A549 (cell line): ENCODE measurements around the gene CGREF1. TPM values are rescaled to one million over a fixed set of nuclear protein-coding genes. Genes with fewer than 3 reads are reported as not detected.

Experiments
- ATAC-seq, 2 experiments: fragments of 200-7000 bp in 1 of 2; fragments of >200 bp in 1 of 2; cut with Nextera tagmentation in 1 of 2; cut with Tn5 transposase in 1 of 2; 3 replicates each; pipeline versions ENCODE4 v1.8.0 to v1.9.1; 2018 to 2020; ENCODE audit warnings: mild to moderate bottlenecking in 1 of 2, moderate library complexity in 1 of 2
- CTCF ChIA-PET: fragments of 300-600 bp; sonication (Branson Sonifier 250); formaldehyde crosslinking; extraction: SDS; loops from one replicate; lab custom pipeline; 2021; ENCODE audit warnings: antibody characterized with exemption, inconsistent platforms; lab: Yijun Ruan, JAX
- POLR2A ChIA-PET: fragments of 350-600 bp; formaldehyde crosslinking; extraction: SDS; loops from one replicate; lab custom pipeline; 2021; ENCODE audit warnings: antibody characterized with exemption, inconsistent platforms; lab: Yijun Ruan, JAX
- DNase-seq, 2 experiments: peaks; one replicate each; pipeline versions ENCODE4 v3.0.0 to v3.0.0-alpha.2; 2011 to 2016; ENCODE audit warnings: low read depth in 1 of 2, low spot score in 1 of 2
- FAIRE-seq: peaks from 2 replicates; lab custom pipeline; 2011; peaks lifted over from hg19 to GRCh38; lab: Jason Lieb, UNC
- H3K27ac ChIP-seq, 2 experiments: fragments of >200 bp; sonication (Bioruptor Twin); formaldehyde crosslinking; 3 replicates each; pipeline ENCODE4 v1.5.1; 2016 to 2017
- H3K4me1 ChIP-seq: fragments of >200 bp; sonication (Bioruptor Twin); formaldehyde crosslinking; 3 replicates; pipeline ENCODE4 v1.6.1; 2016
- H3K4me2 ChIP-seq: fragments of >200 bp; sonication (Bioruptor Twin); formaldehyde crosslinking; 3 replicates; pipeline ENCODE4 v1.6.1; 2016
- H3K4me3 ChIP-seq: fragments of >200 bp; sonication (Bioruptor Twin); formaldehyde crosslinking; 3 replicates; pipeline ENCODE4 v1.5.1; 2016
- H3K9me3 ChIP-seq: fragments of >200 bp; sonication (Bioruptor Twin); formaldehyde crosslinking; 3 replicates; pipeline ENCODE4 v1.6.1; 2016
- ATOH8 ChIP-seq: fragments of 250-450 bp; sonication (Bioruptor Pico); IDR thresholded peaks from 2 replicates; pipeline ENCODE4 v1.5.0; 2020; ENCODE audit warnings: low read depth, mild to moderate bottlenecking, moderate library complexity
- BCL3 ChIP-seq: fragments of >200 bp; sonication (Bioruptor Twin); formaldehyde crosslinking; IDR thresholded peaks from 3 replicates; pipeline ENCODE4 v1.6.1; 2016
- BHLHE40 ChIP-seq: IDR thresholded peaks from 2 replicates; pipeline ENCODE4 v1.6.1; 2012; ENCODE audit warnings: low read depth, low read length, inconsistent platforms
- CBX8 ChIP-seq: fragments of 200-600 bp; sonication (generic); IDR thresholded peaks from 2 replicates; pipeline ENCODE4 v1.6.1; 2016
- CHD2 ChIP-seq: fragments of 150-350 bp; IDR thresholded peaks from 2 replicates; pipeline ENCODE4 v1.6.1; 2014; ENCODE audit warnings: low read length; ENCODE audit not compliant: partially characterized antibody
- E2F6 ChIP-seq: IDR thresholded peaks from 2 replicates; pipeline ENCODE4 v1.6.1; 2012; ENCODE audit warnings: low read depth, borderline replicate concordance
- FOSB ChIP-seq: fragments of 250-450 bp; sonication (Bioruptor Pico); IDR thresholded peaks from 2 replicates; pipeline ENCODE4 v1.5.0; 2020; ENCODE audit warnings: mild to moderate bottlenecking, moderate library complexity
- FOSL2 ChIP-seq, 2 experiments: fragments of 450-650 bp in 1 of 2; fragments of >200 bp in 1 of 2; sonication (Bioruptor Twin) in 1 of 2; formaldehyde crosslinking; IDR thresholded peaks; 2 replicates each; pipeline versions ENCODE4 v1.5.0 to v1.6.1; 2016 to 2020; ENCODE audit warnings: mild to moderate bottlenecking in 1 of 2, moderate library complexity in 1 of 2
- HES2 ChIP-seq: fragments of >200 bp; sonication (Bioruptor Twin); formaldehyde crosslinking; IDR thresholded peaks from 2 replicates; pipeline ENCODE4 v1.6.1; 2016
- JUN ChIP-seq, 2 experiments: fragments of >200 bp; sonication (Bioruptor Twin); formaldehyde crosslinking; IDR thresholded peaks; 2 replicates in 1 of 2; 3 replicates in 1 of 2; pipeline ENCODE4 v1.6.1; 2016 to 2017
- JUNB ChIP-seq: fragments of >200 bp; sonication (Bioruptor Twin); formaldehyde crosslinking; IDR thresholded peaks from 2 replicates; pipeline ENCODE4 v1.6.1; 2016
- PHF8 ChIP-seq: fragments of 200-600 bp; sonication (generic); IDR thresholded peaks from 2 replicates; pipeline ENCODE4 v1.6.1; 2016; ENCODE audit warnings: low read depth, mild to moderate bottlenecking, antibody characterized with exemption, moderate library complexity, borderline replicate concordance
- POLR2A ChIP-seq: IDR thresholded peaks from 2 replicates; pipeline ENCODE4 v1.6.1; 2012; ENCODE audit warnings: mild to moderate bottlenecking, low read length
- POLR2AphosphoS2 ChIP-seq: conservative IDR thresholded peaks from 2 replicates; pipeline ENCODE4 v1.6.1; 2012; ENCODE audit warnings: low read length, improper control_type of control experiment, inconsistent platforms
- RCOR1 ChIP-seq: fragments of 150-350 bp; IDR thresholded peaks from 2 replicates; pipeline ENCODE4 v1.6.1; 2014; ENCODE audit warnings: antibody characterized with exemption, low read length, low read depth
- REST ChIP-seq: fragments of 200-600 bp; sonication (generic); IDR thresholded peaks from 2 replicates; pipeline ENCODE4 v1.6.1; 2016; ENCODE audit warnings: antibody characterized with exemption, mild to moderate bottlenecking, moderate library complexity
- RNF2 ChIP-seq: fragments of 200-600 bp; sonication (generic); IDR thresholded peaks from 2 replicates; pipeline ENCODE4 v1.6.1; 2016; ENCODE audit warnings: low read depth, mild to moderate bottlenecking, antibody characterized with exemption, moderate library complexity, borderline replicate concordance
- TFCP2L1 ChIP-seq: fragments of 250-450 bp; sonication (Bioruptor Pico); IDR thresholded peaks from 2 replicates; pipeline ENCODE4 v1.5.0; 2021; ENCODE audit warnings: mild to moderate bottlenecking
- ZFP36 ChIP-seq: fragments of 450-650 bp; IDR thresholded peaks from 2 replicates; pipeline ENCODE4 v1.6.1; 2014; ENCODE audit warnings: borderline replicate concordance; ENCODE audit not compliant: partially characterized antibody
- ZSCAN20 ChIP-seq: fragments of 250-450 bp; sonication (Bioruptor Pico); IDR thresholded peaks from 2 replicates; pipeline ENCODE4 v1.8.0; 2022; ENCODE audit warnings: mild to moderate bottlenecking, moderate library complexity
- WGBS: methylation state at CpG from one replicate; pipeline ENCODE4 v1.1.6; 2017; ENCODE audit errors: missing lambda C conversion rate; 5-methylcytosine and 5-hydroxymethylcytosine counted together
- polyA plus RNA-seq, 4 experiments: library from polyadenylated mRNA; depleted of rRNA in 3 of 4; stranded (reverse); fragments of >200 nt; fragmentation: RNase III in 1 of 4; extraction: RNeasy Plus Mini Kit Qiagen cat#74134 plus additional on column Dnase treatment in 1 of 4; gene quantifications; 2 replicates in 3 of 4; 3 replicates in 1 of 4; pipeline ENCODE4 v1.2.3, GENCODE V29; 2011 to 2017

The CGREF1 gene
- polyA plus RNA-seq, 2 of the 4 experiments (the other 2 are of a cell fraction): 5.1 to 5.8 TPM

- Histone ChIP-seq H3K27ac (no peak overlapping the region), H3K9me3 (no peaks in the 10 kb centered on the region), H3K4me2 (no peak overlapping the region), H3K4me1 (peaks cover 7% of the 10 kb centered on the region), H3K4me3 (no peak overlapping the region)
- WGBS: 85% methylated on average over 14 of the region's 14 CpGs
- FAIRE-seq (no peak), DNase-seq (no peak), ATAC-seq (no peak)
- ChIA-PET POLR2A (no interaction called here), CTCF (interaction anchor here (0.5 to 15.3 kb wide), 10 partner anchors 8 to 234 kb away, joined by 3 to 253 read pairs (median 4); partner anchors contain the start of gene OST4)
- TF ChIP-seq CHD2 (no peak), HES2 (no peak), PHF8 (no peak), POLR2A (no peak), JUN (IDR thresholded peaks at IDR 0.05) (no peak), JUNB (no peak), CBX8 (no peak)
Measured at GRCh38 chr2:27079233-27080139, 39.4 kb downstream of the CGREF1 start.

GRCh38 chr2:27078267-27079194 lies 40.4 kb downstream of the CGREF1 start, which contains the start of gene EMILIN1:
Gene EMILIN1 (plus strand): TSS chr2:27078615. CDS start chr2:27079066, 451 bp downstream.
- CTCF ChIA-PET: interaction anchor here (0.5 to 15.3 kb wide), 9 partner anchors 9 to 233 kb away, joined by 3 to 253 read pairs (median 4); partner anchors contain the start of gene OST4
- no peaks in the 10 kb centered on the region for H3K9me3 ChIP-seq
- no peak for ATAC-seq

More at GRCh38 chr2:27078267-27079194, 40.4 kb downstream of the CGREF1 start, which contains the start of gene EMILIN1:
- peaks cover 7% of the 10 kb centered on the region for H3K4me1 ChIP-seq
- TF ChIP-seq FOSB (no peak), FOSL2 (IDR thresholded peaks at IDR 0.05) (no peak), FOSL2 (CRISPR knock-in tag; IDR thresholded peaks at IDR 0.05) (no peak), POLR2AphosphoS2 (no peak), BCL3 (no peak), TFCP2L1 (CRISPR knock-in tag) (no peak), RCOR1 (no peak), CBX8 (no peak), POLR2A (no peak), ZSCAN20 (CRISPR knock-in tag) (no peak), REST (no peak), E2F6 (no peak), ZFP36 (no peak), RNF2 (no peak), ATOH8 (no peak), CHD2 (no peak), BHLHE40 (no peak), JUNB (no peak)
- H3K4me3 ChIP-seq: no peak within 1 kb of the TSS
- WGBS: 84% methylated on average over 38 of the region's 41 CpGs
- FAIRE-seq (no peak), DNase-seq (no peak)
- H3K4me2 ChIP-seq: no peak within 1 kb of the TSS
- no peak within 1 kb of the TSS for H3K27ac ChIP-seq
- POLR2A ChIA-PET: no interaction called here
